HEK293 (cell line): ENCODE data around the gene C1QL2.

Experiments used
- CTCF ChIA-PET: fragments of 350-600 bp; formaldehyde crosslinking; extraction: SDS; loops from one replicate; lab custom pipeline; 2021; ENCODE audit warnings: antibody characterized with exemption; lab: Yijun Ruan, JAX
- POLR2A ChIA-PET: fragments of 300-600 bp; formaldehyde crosslinking; extraction: SDS; loops from one replicate; lab custom pipeline; 2020; ENCODE audit warnings: antibody characterized with exemption, inconsistent platforms; lab: Yijun Ruan, JAX
- H3K27ac ChIP-seq: fragments of 200-500 bp; sonication (Bioruptor generic); 2 replicates; pipeline ENCODE4 v1.5.1; 2014; ENCODE audit warnings: low read depth, low read length, control low read depth, inconsistent platforms; ENCODE audit errors: extremely low read depth
- H3K36me3 ChIP-seq, 2 experiments: fragments of 200-500 bp in 1 of 2; sonication (Bioruptor generic) in 1 of 2; 1 replicate in 1 of 2; 2 replicates in 1 of 2; pipeline ENCODE4 v1.5.1; 2014 to 2017; ENCODE audit warnings: inconsistent platforms in 2 of 2, low read length in 2 of 2; ENCODE audit not compliant: control insufficient read depth in 2 of 2, insufficient read depth in 1 of 2
- H3K4me1 ChIP-seq: fragments of 200-500 bp; sonication (Bioruptor generic); 2 replicates; pipeline ENCODE4 v1.5.1; 2014; ENCODE audit warnings: mild to moderate bottlenecking, low read length, inconsistent platforms; ENCODE audit not compliant: control insufficient read depth, insufficient read depth
- H3K4me3 ChIP-seq: 2 replicates; pipeline ENCODE4 v1.5.1; 2011; ENCODE audit warnings: low read depth, mild to moderate bottlenecking, control low read depth, low read length, moderate library complexity
- H3K9me3 ChIP-seq: fragments of 200-500 bp; sonication (Bioruptor generic); 2 replicates; pipeline ENCODE4 v1.5.1; 2014; ENCODE audit warnings: low read depth, low read length, inconsistent platforms; ENCODE audit not compliant: control insufficient read depth, insufficient read depth
- EGR2 ChIP-seq: fragments of 450-650 bp; formaldehyde crosslinking; IDR thresholded peaks from 2 replicates; pipeline ENCODE4 v1.5.1; 2016; ENCODE audit warnings: low read depth, missing biosample characterization, missing genetic modification characterization
- GFI1B ChIP-seq: fragments of 450-650 bp; formaldehyde crosslinking; IDR thresholded peaks from 2 replicates; pipeline ENCODE4 v1.5.1; 2016; ENCODE audit warnings: missing biosample characterization, missing genetic modification characterization
- GLI2 ChIP-seq: fragments of 450-650 bp; formaldehyde crosslinking; IDR thresholded peaks from 2 replicates; pipeline ENCODE4; 2017; ENCODE audit warnings: missing biosample characterization, missing genetic modification characterization, low read depth, borderline replicate concordance
- GLIS1 ChIP-seq: fragments of 450-650 bp; formaldehyde crosslinking; IDR thresholded peaks from 2 replicates; pipeline ENCODE4 v1.5.1; 2016; ENCODE audit warnings: missing biosample characterization, missing genetic modification characterization
- HOXD13 ChIP-seq: sonication (generic); formaldehyde crosslinking; IDR thresholded peaks from 2 replicates; pipeline ENCODE4 v1.8.0; 2022; ENCODE audit warnings: missing genetic modification reagents, borderline replicate concordance
- OVOL3 ChIP-seq: fragments of 450-650 bp; formaldehyde crosslinking; IDR thresholded peaks from 2 replicates; pipeline ENCODE4 v1.5.1; 2016; ENCODE audit warnings: missing biosample characterization, missing genetic modification characterization
- REST ChIP-seq: fragments of 450-650 bp; formaldehyde crosslinking; IDR thresholded peaks from 2 replicates; pipeline ENCODE4 v1.5.1; 2016; ENCODE audit warnings: missing biosample characterization, missing genetic modification characterization
- SETDB1 ChIP-seq: IDR thresholded peaks from one replicate; pipeline ENCODE4 v1.6.1; 2017; ENCODE audit warnings: mild to moderate bottlenecking, low read length, moderate library complexity, mixed read lengths; ENCODE audit not compliant: insufficient read length
- TRIM28 ChIP-seq: IDR thresholded peaks from 2 replicates; pipeline ENCODE4 v1.6.1; 2011; ENCODE audit warnings: low read length, control low read depth, borderline replicate concordance
- ZBTB10 ChIP-seq: fragments of 450-650 bp; formaldehyde crosslinking; IDR thresholded peaks from 2 replicates; pipeline ENCODE4 v1.5.1; 2016; ENCODE audit warnings: missing biosample characterization, missing genetic modification characterization
- ZIC2 ChIP-seq: fragments of 450-650 bp; formaldehyde crosslinking; IDR thresholded peaks from 2 replicates; pipeline ENCODE4 v1.5.1; 2016; ENCODE audit warnings: missing biosample characterization, missing genetic modification characterization
- ZNF146 ChIP-seq: fragments of 450-650 bp; formaldehyde crosslinking; IDR thresholded peaks from 2 replicates; pipeline ENCODE4 v1.5.1; 2016; ENCODE audit warnings: missing biosample characterization, missing genetic modification characterization
- ZNF16 ChIP-seq: fragments of 450-650 bp; formaldehyde crosslinking; IDR thresholded peaks from 2 replicates; pipeline ENCODE4 v1.5.1; 2016; ENCODE audit warnings: low read depth, missing biosample characterization, missing genetic modification characterization
- ZNF174 ChIP-seq: fragments of 450-650 bp; formaldehyde crosslinking; IDR thresholded peaks from 2 replicates; pipeline ENCODE4 v1.5.0; 2017; ENCODE audit warnings: missing biosample characterization, mild to moderate bottlenecking, missing genetic modification characterization
- ZNF24 ChIP-seq: fragments of 450-650 bp; formaldehyde crosslinking; IDR thresholded peaks from 2 replicates; pipeline ENCODE4 v1.5.1; 2016; ENCODE audit warnings: missing biosample characterization, missing genetic modification characterization
- ZNF433 ChIP-seq: fragments of 450-650 bp; formaldehyde crosslinking; IDR thresholded peaks from 2 replicates; pipeline ENCODE4 v1.5.1; 2016; ENCODE audit warnings: missing biosample characterization, missing genetic modification characterization, low read depth
- TF ChIP-seq, protein P1 (sequence below): fragments of 450-650 bp; formaldehyde crosslinking; IDR thresholded peaks from 2 replicates; pipeline ENCODE4 v1.5.1; 2017; ENCODE audit warnings: missing biosample characterization, missing genetic modification characterization

C1QL2 gene

DNA sequence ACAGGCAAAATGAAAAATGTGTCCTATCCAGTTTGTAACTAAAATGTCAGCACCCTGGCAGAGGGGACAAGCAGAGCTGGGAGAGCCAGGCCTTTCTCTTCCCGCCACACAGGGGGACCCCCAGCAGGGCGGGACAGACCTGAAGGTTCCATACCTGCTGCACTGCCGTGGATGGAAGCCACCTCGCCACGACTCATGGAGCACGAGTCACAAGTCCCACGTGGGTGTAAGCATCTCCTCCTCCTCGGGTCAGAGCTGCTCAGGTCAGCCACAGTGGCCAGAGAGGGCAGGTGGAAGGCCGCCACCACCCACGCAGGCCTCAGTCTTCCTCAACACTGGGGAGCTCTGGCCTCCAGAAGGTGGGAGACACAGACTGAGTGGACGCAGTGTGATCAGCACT is 21.0 kb downstream of the C1QL2 start:
- no peak overlapping the region for H3K27ac ChIP-seq
- H3K4me3 ChIP-seq, result no peak overlapping the region
- H3K9me3 ChIP-seq, result no peaks in the 10 kb centered on the region
- no peaks in the 10 kb centered on the region for H3K36me3 ChIP-seq
- ChIA-PET CTCF (interaction anchor here (1.1 kb wide), 1 partner anchor 15 kb away, joined by 4 read pairs; no protein-coding TSS in a partner anchor), POLR2A (no interaction called here)
- H3K4me1 ChIP-seq, result no peaks in the 10 kb centered on the region
- TF ChIP-seq EGR2 (tag by site-specific recombination) (peak; percentile 22; the same call in 1 of the 2 replicates), GLIS1 (peak; percentile 26; the same call in 1 of the 2 replicates), ZNF174 (tag by site-specific recombination) (no peak), GLI2 (tag by site-specific recombination) (no peak), GFI1B (tag by site-specific recombination) (no peak), HOXD13 (CRISPR knock-in tag) (no peak)

- TF ChIP-seq OVOL3 (tag by site-specific recombination) (no peak), ZNF16 (tag by site-specific recombination) (0 out of 2 replicates have a peak, but pooled peaks have one; percentile 28), SETDB1 (no peak)
- POLR2A ChIA-PET, result no interaction called here
- no peak overlapping the region for H3K27ac ChIP-seq
- no peaks in the 10 kb centered on the region for H3K4me1 ChIP-seq
- H3K9me3 ChIP-seq, result no peaks in the 10 kb centered on the region
- H3K36me3 ChIP-seq, result no peaks in the 10 kb centered on the region
- CTCF ChIA-PET, result interaction anchor here (1.1 kb wide), 1 partner anchor 14 kb away, joined by 4 read pairs; no protein-coding TSS in a partner anchor
- no peak overlapping the region for H3K4me3 ChIP-seq
These were observed 21.7 kb downstream of the C1QL2 start for GRCh38 chr2:119136872-119137271.

- Histone ChIP-seq H3K9me3 (no peaks in the 10 kb centered on the region), H3K27ac (no peak overlapping the region), H3K4me1 (no peaks in the 10 kb centered on the region), H3K4me3 (no peak overlapping the region), H3K36me3 (no peaks in the 10 kb centered on the region)
- TF ChIP-seq ZIC2 (tag by site-specific recombination) (0 out of 2 replicates have a peak, but pooled peaks have one; percentile 12), ZBTB10 (tag by site-specific recombination) (no peak), TRIM28 (no peak), ZNF146 (tag by site-specific recombination) (no peak)
- TF ChIP-seq, protein P1, sequence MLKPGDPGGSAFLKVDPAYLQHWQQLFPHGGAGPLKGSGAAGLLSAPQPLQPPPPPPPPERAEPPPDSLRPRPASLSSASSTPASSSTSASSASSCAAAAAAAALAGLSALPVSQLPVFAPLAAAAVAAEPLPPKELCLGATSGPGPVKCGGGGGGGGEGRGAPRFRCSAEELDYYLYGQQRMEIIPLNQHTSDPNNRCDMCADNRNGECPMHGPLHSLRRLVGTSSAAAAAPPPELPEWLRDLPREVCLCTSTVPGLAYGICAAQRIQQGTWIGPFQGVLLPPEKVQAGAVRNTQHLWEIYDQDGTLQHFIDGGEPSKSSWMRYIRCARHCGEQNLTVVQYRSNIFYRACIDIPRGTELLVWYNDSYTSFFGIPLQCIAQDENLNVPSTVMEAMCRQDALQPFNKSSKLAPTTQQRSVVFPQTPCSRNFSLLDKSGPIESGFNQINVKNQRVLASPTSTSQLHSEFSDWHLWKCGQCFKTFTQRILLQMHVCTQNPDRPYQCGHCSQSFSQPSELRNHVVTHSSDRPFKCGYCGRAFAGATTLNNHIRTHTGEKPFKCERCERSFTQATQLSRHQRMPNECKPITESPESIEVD (tag by site-specific recombination), result no peak
- ChIA-PET CTCF (interaction anchor here (0.6 to 1.6 kb wide), 2 partner anchors 9 to 534 kb away, joined by 3 to 5 read pairs; no protein-coding TSS in a partner anchor), POLR2A (no interaction called here)
These were observed 22.5 kb downstream of the C1QL2 start for GRCh38 chr2:119136093-119136492.

DNA sequence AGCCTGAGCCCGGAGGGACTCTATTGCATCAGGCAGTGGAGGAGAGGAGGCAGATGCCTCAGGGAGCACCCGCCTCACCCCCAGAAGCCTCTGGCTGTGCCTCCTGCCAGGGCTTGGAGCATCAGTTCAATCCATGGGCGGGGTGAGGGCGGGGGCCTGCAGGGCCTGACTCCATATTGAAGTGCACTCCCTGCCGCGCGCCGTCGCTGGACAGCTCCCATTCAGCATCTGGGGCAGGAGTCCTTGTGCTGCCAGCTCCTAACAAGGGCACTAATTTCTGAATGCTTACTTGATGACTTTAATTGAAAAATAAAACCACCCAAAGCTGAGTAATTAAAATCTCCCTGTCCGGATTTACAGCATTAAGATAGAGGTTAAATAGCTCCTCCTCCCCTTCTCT is 23.8 kb downstream of the C1QL2 start:
- Histone ChIP-seq H3K27ac (no peak overlapping the region), H3K9me3 (no peaks in the 10 kb centered on the region), H3K4me3 (no peak overlapping the region), H3K36me3 (no peaks in the 10 kb centered on the region), H3K4me1 (0 out of 2 replicates have a peak, but pooled peaks cover under 1% of the 10 kb centered on the region)
- CTCF ChIA-PET, result interaction anchor here (1.6 kb wide), 1 partner anchor 8 kb away, joined by 5 read pairs; no protein-coding TSS in a partner anchor
- TF ChIP-seq REST (tag by site-specific recombination), result peak; percentile 70
- no peak for TF ChIP-seq ZNF433 (tag by site-specific recombination)
- TF ChIP-seq ZNF24 (tag by site-specific recombination), result no peak
- POLR2A ChIA-PET, result no interaction called here
